Thymus (tissue), 11 donors: ENCODE data around the gene TMPRSS9. TPM values are rescaled to one million over a fixed set of nuclear protein-coding genes. Genes with fewer than 3 reads are reported as not detected.

Source experiments
- DNase-seq, 9 donors: peaks; one replicate each; pipeline ENCODE4 v3.0.0-alpha.2; 2013; ENCODE audit warnings: low spot score in 9 of 9, low read depth in 6 of 9, missing footprints in 1 of 9
- H3K27ac ChIP-seq, 2 donors: one replicate each; pipeline ENCODE4 v1.5.1; 2013; ENCODE audit warnings: control low read depth in 1 of 2, low read depth in 1 of 2, low read length in 1 of 2, mild to moderate bottlenecking in 1 of 2, moderate library complexity in 1 of 2
- H3K27me3 ChIP-seq, 2 donors: one replicate each; pipeline ENCODE4 v1.5.1; 2013; ENCODE audit warnings: low read length in 1 of 2; ENCODE audit not compliant: control insufficient read depth in 2 of 2, insufficient read depth in 1 of 2
- H3K36me3 ChIP-seq, 2 donors: one replicate each; pipeline ENCODE4 v1.5.1; 2013; ENCODE audit warnings: low read length in 1 of 2, mild to moderate bottlenecking in 1 of 2, moderate library complexity in 1 of 2; ENCODE audit not compliant: control insufficient read depth in 2 of 2, insufficient read depth in 2 of 2
- H3K4me1 ChIP-seq, 2 donors: one replicate each; pipeline ENCODE4 v1.5.1; 2013; ENCODE audit warnings: low read length in 2 of 2; ENCODE audit not compliant: control insufficient read depth in 2 of 2, insufficient read depth in 2 of 2
- H3K4me3 ChIP-seq, 2 donors: one replicate each; pipeline ENCODE4 v1.5.1; 2013; ENCODE audit warnings: low read length in 2 of 2, control low read depth in 1 of 2, mild to moderate bottlenecking in 1 of 2
- H3K9me3 ChIP-seq, 2 donors: one replicate each; pipeline ENCODE4 v1.5.1; 2013; ENCODE audit warnings: low read length in 1 of 2, mild to moderate bottlenecking in 1 of 2; ENCODE audit not compliant: control insufficient read depth in 2 of 2, insufficient read depth in 1 of 2
- WGBS: extraction: QIAGEN DNeasy Blood & Tissue Kit; methylation state at CpG from one replicate; pipeline ENCODE4 v1.1.7; 2013; 5-methylcytosine and 5-hydroxymethylcytosine counted together
- polyA plus RNA-seq: library from polyadenylated mRNA; stranded (reverse); fragments of 200-250 nt; gene quantifications from one replicate; pipeline ENCODE4 v1.2.3, GENCODE V29; 2013
- total RNA-seq: library from RNA; stranded (reverse); fragments of 120-200 nt; gene quantifications from one replicate; pipeline ENCODE4 v1.2.4, GENCODE V29; 2013
- donor health status: healthy.

Gene TMPRSS9
- total and polyA plus RNA-seq, 2 donors: 0.09 to 0.18 TPM

DNA sequence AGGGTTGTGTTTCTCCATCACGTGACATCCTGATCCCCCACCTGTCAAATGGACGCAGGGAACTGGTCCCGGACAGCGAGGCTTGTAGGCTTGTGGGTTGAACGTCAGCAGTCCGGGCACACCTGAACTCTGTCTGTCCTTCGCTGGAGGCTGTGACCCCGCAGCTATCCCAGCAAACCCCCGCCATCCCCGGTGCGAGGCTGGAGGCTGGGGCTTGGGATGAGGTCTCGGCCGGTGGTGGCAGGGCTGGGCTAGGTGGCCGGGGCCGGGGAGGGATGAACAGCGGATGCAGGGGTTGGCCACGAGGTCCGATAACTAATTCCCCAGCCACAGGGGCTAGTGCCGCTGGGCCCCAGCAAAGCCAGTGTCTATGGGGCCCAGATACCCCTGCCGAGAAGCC is 40.5 kb upstream of the TMPRSS9 start:
- DNase-seq: no peak
- Histone ChIP-seq H3K36me3 (peaks cover 25 to 29% of the 10 kb centered on the region in 2 donors), H3K4me1 (peaks cover 0 to 3% of the 10 kb centered on the region in 2 donors), H3K4me3 (no peak overlapping the region), H3K27ac (no peak overlapping the region), H3K9me3 (peaks cover 7 to 8% of the 10 kb centered on the region in 2 donors), H3K27me3 (peaks cover 0 to 17% of the 10 kb centered on the region in 2 donors)
- WGBS: 96% methylated on average over 20 of the region's 20 CpGs

GRCh38 chr19:2320049-2320448 is 40.0 kb upstream of the TMPRSS9 start:
- H3K9me3 ChIP-seq: peaks cover 2 to 8% of the 10 kb centered on the region in 2 donors
- peaks cover 0 to 3% of the 10 kb centered on the region in 2 donors for H3K4me1 ChIP-seq
- peaks cover 26 to 34% of the 10 kb centered on the region in 2 donors for H3K36me3 ChIP-seq
- H3K27me3 ChIP-seq: peaks cover 0 to 15% of the 10 kb centered on the region in 2 donors
- no peak for DNase-seq
- no peak overlapping the region for H3K27ac ChIP-seq
- no peak overlapping the region for H3K4me3 ChIP-seq
- 95% methylated on average over 12 of the region's 12 CpGs for WGBS

GRCh38 chr19:2320939-2321338 is 39.1 kb upstream of the TMPRSS9 start:
- no peak overlapping the region for H3K4me3 ChIP-seq
- peaks cover 0 to 1% of the 10 kb centered on the region in 2 donors for H3K9me3 ChIP-seq
- H3K36me3 ChIP-seq: peaks cover 26 to 39% of the 10 kb centered on the region in 2 donors
- peaks cover under 1 to 8% of the 10 kb centered on the region in 2 donors for H3K4me1 ChIP-seq
- no peak for DNase-seq
- H3K27ac ChIP-seq: no peak overlapping the region
- H3K27me3 ChIP-seq: peaks cover 0 to 10% of the 10 kb centered on the region in 2 donors
- WGBS: 91% methylated on average over 12 of the region's 12 CpGs

GRCh38 chr19:2321565-2322283 is 38.3 kb upstream of the TMPRSS9 start:
- Histone ChIP-seq H3K36me3 (peaks cover 26 to 41% of the 10 kb centered on the region in 2 donors), H3K9me3 (no peaks in the 10 kb centered on the region), H3K27ac (no peak overlapping the region), H3K4me3 (no peak overlapping the region), H3K4me1 (peaks cover 0 to 9% of the 10 kb centered on the region in 2 donors), H3K27me3 (peaks cover 0 to 2% of the 10 kb centered on the region in 2 donors)
- no peak for DNase-seq
- WGBS: 98% methylated on average over 39 of the region's 39 CpGs

- no peak for DNase-seq
- Histone ChIP-seq H3K4me1 (peaks cover 12 to 15% of the 10 kb centered on the region in 2 donors), H3K4me3 (no peak overlapping the region), H3K27me3 (no peaks in the 10 kb centered on the region), H3K27ac (no peak overlapping the region), H3K9me3 (no peaks in the 10 kb centered on the region), H3K36me3 (peaks cover 26 to 42% of the 10 kb centered on the region in 2 donors)
- WGBS: 92% methylated on average over 19 of the region's 19 CpGs
Observed at GRCh38 chr19:2323707-2324106, 36.4 kb upstream of the TMPRSS9 start.

- no peaks in the 10 kb centered on the region for H3K9me3 ChIP-seq
- peaks cover 26 to 42% of the 10 kb centered on the region in 2 donors for H3K36me3 ChIP-seq
- 82% methylated on average over 34 of the region's 34 CpGs for WGBS
- no peak for DNase-seq
- H3K27me3 ChIP-seq: no peaks in the 10 kb centered on the region
- H3K4me3 ChIP-seq: no peak overlapping the region
- H3K4me1 ChIP-seq: peaks cover 18 to 19% of the 10 kb centered on the region in 2 donors
- H3K27ac ChIP-seq: peak overlapping the region in 1 of 2 donors; percentile 47
Observed at GRCh38 chr19:2324220-2324948, 35.7 kb upstream of the TMPRSS9 start.

- WGBS: 19% methylated on average over 29 of the region's 29 CpGs
- Histone ChIP-seq H3K4me1 (peaks cover 25 to 28% of the 10 kb centered on the region in 2 donors), H3K27ac (no peak overlapping the region), H3K4me3 (no peak overlapping the region), H3K36me3 (peaks cover 26 to 42% of the 10 kb centered on the region in 2 donors), H3K9me3 (no peaks in the 10 kb centered on the region), H3K27me3 (no peaks in the 10 kb centered on the region)
- no peak for DNase-seq
Observed at GRCh38 chr19:2325281-2326046, 34.6 kb upstream of the TMPRSS9 start.

DNA sequence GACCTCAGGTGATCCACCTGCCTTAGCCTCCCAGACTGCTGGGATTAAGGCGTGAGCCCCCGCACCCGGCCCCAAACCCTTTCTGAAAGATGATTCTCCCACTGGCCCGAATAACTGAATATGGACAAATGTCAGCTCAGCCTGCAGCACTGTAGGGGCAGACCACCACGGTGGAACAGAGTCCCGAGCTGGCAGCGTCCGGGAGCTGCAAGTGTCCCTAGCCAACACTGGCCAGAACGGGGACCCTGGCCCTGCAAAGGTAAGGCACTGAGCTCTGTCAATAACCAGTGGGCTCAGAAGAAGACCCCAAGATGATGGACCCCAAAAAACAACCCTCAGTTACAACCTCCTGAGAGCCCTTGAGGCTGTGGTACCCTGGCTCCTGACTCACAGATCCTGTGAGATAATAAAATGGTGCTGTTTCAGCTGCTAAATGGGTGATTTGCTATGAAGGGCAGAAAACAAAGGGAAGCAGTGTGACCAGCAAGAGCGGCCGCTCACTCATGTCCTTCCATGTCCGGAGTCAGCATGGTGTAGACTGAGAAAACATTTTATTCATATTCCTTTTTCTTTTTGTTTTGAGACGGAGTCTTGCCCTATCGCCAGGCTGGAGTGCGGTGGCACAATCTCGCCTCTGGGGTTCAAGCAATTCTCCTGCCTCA is 33.2 kb upstream of the TMPRSS9 start:
- H3K27me3 ChIP-seq: no peaks in the 10 kb centered on the region
- no peak overlapping the region for H3K4me3 ChIP-seq
- WGBS: 90% methylated on average over 16 of the region's 16 CpGs
- peaks cover 0 to 3% of the 10 kb centered on the region in 2 donors for H3K9me3 ChIP-seq
- H3K4me1 ChIP-seq: peaks cover 26 to 42% of the 10 kb centered on the region in 2 donors
- peaks cover 14 to 35% of the 10 kb centered on the region in 2 donors for H3K36me3 ChIP-seq
- DNase-seq: no peak
- no peak overlapping the region for H3K27ac ChIP-seq
